NCI-H345 treated with DMSO at 0.1 percent for 48 hours (cell line): Measurements from ENCODE around the gene BEND4.

Source experiments
- DNase-seq: peaks from one replicate; lab custom pipeline; 2025; ENCODE audit not compliant: unreplicated experiment; lab: John Stamatoyannopoulos, UW

Gene BEND4

DNA sequence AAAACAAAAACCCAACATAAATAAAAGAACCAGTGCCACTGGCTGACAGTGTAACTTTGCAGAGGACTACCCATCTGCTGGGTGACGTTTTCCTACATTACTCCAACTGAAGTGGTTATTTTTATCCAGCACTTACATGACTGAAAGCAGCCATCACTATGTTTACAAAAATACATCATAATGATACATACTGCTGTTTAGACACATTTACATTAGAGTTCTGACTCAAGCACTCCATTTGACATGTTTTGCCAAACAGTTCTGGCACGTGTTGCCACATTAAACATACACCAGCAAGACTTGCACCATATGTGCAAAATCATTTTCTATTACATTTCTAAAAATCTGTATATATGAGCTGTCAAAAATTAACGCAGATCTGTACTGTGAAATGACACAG lies 39.6 kb downstream of the BEND4 start:
- DNase-seq: no peak

DNA sequence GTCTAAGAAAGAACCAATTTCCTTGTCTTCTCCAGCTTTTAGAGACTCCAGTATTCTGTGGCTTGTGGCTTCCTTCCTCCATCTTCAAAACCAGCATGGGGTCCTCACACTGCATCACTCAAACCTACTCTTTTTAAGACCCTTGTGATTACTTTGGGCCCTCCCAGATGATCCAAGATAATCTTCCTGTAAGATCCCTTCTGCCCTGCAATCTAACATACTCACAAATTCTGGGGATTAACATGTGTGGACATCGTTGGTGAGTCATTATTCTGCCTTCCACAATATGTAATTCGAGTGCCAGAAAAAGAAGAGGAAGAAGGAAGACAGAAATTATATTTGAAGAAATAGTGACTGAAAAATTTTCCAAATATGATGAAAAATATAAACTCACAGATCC lies 47.9 kb downstream of the BEND4 start:
- no peak for DNase-seq

DNA sequence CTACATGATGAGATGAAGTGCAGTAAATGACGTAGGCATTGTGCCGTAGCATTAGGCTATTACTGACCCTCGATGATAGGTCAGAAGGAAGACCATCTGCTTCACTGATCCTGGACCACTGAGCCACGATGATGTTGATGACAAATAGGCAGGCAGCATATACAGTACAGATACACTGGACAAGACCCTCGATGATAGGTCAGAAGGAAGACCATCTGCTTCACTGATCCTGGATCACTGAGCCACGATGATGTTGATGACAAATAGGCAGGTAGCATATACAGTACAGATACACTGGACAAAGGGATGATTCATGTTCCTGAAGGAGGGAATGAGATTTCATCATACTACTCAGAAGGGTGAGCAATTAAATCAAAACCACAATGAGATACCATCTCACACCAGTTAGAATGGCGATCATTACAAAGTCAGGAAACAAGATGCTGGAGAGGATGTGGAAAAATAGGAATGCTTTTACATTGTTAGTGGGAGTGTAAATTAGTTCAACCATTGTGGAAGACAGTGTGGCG lies 50.9 kb downstream of the BEND4 start:
- no peak for DNase-seq

DNA sequence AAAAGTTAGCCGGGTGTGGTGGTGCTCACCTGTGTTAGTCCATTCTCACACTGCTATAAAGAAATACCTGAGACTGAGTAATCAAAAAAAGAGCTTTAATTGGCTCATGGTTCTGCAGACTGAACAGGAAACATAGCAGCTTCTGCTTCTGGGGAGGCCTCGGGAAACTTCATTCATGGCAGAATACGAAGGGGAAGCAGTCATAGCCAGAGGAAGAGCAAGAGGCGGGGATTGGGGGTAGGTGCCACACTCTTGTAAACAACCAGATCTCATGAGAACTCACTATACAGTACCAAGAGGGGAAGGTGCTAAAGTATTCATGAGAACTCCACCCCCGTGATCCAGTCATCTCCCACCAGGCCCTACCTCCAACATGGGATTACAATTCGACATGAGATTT lies 64.1 kb downstream of the BEND4 start:
- no peak for DNase-seq

DNA sequence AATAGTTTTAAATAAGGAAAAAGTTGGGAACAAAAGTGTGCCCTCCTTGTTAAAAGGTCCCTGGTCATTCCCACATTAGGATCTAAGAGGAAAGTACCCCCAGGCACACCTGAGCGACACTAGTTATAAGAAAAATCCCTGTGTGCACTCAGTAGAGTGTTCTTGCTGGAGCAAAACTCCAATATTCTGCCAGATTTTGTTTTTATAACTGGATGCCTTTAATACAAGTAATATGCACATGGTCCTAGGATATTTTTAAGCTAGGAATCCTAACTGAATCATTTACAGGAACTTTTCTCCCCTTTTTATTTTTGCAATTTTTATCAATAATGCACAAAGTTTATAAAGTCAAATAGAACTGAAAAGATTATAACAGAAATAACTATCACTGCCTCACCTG lies 68.6 kb downstream of the BEND4 start:
- no peak for DNase-seq

DNA sequence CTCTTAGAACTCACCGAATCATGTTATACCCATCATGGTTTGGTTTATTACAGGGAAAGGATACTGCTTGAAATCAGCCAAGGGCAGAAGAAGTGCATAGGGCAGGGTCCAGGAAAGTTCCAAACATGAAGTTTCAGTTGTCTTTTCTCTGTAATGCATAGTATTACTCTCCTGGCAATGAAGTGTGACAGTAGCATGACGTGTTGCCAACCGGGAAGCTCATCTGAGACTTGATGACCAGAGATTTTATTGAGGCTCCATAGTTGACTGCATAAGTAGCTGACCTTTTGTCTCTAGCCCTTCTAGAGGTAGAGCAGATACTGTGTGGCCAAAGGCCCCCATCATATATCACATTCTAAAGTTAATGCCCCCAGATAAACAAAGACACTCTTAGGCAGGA lies 72.1 kb downstream of the BEND4 start:
- DNase-seq: no peak

DNA sequence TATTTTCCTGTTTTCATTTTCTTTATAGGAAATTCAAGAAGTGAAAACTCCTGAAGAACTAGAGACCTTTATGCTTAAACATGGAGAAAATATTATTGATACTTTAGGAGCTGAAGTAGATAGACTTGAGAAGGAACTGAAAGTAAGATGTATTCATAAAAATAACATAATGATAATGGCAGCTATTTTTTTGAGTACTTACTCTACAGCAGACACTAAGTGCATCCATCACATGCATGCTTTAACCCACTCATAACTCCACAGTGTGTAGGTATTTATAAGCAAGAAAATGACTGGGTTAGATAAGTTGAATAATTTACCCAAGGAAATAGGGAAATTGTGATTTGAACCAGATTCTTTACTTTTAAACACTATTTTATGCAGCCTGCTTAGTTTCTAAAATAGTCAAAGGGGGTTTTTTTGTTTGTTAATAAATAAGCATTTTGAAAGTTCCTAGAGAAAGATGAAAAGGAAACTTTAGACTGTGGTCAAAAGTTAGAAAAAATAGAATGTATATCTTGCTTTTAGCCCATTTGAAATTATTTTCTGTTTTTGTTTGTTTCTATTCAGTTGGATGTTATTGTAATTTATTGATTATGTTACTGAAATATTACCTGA lies 74.2 kb downstream of the BEND4 start:
- no peak for DNase-seq

DNA sequence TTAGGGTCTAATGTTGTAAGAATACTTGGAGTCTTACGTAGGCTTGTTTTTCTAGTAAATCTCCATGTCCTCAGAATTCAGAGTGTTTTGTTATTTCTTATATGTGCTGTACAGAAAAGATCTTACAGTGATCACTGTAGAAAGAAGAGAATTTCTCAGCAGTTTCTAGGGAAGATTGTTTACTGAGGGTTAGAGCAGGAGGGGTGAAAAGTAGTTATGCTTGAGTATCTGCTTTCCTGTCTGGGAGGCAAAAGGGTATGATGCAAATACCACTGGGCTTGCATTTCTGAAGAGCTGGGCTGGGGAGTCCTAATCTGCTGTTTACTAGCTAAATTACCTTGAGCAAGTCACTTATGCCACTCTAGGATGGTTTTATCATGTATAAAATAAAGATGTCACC lies 78.2 kb downstream of the BEND4 start:
- DNase-seq: no peak

DNA sequence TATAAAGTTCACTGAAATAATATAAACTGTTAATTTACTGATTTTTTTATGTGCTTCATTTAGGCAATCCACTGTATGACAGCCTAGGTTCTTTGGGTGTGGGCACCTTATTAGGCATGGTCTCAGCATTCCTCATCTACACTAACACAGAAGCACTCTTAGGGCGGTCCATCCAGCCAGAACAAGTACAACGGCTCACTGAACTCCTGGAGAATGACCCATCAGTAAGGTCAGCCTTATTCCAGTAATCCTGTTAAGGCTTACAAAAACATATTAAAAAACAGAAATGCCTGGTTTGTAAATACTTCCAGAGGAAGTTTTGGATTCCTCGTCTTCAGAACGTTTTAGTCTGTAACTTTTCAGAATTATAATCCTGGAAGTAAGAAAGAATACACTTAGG lies 82.0 kb downstream of the BEND4 start:
- DNase-seq: no peak

DNA sequence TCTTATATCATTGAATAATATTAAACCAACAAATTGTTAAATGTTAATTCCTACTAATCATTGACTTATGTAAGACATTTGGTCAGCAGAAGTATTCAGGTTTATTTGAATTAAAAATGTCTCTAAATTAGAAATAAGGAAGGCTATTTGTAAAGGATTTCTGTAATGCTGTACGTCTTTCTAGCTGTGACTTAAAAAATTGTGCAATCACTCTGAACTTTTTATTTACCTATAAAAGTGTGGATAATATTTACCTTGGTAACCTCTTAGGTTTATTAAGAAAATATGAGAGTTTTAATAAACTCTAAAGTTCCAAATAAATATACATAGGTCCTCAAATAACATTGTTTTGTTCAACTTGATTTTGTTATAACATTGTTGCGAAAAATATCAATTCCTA lies 85.2 kb downstream of the BEND4 start:
- DNase-seq: no peak

DNA sequence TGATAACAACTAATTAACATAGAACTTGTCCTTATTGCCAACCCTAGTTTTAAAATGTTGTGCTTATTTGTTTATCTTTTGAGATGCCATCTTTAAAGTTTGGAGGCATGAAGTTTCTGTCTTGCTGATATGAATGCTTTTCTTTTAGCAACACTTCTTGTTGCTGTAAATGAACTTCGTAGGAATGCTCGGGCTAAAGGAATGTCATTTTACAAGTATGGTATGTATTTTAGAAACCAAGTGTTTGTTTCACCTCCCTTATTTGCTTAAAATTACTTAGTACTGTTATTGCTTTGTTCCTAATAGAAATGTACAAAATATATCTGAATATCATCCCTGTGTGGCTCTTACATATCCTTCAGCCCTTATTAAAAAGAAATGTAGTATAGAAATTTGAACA lies 86.1 kb downstream of the BEND4 start:
- DNase-seq: no peak
